A549 (cell line): ENCODE data around the gene CDH4. TPM values are rescaled to one million over a fixed set of nuclear protein-coding genes. Genes with fewer than 3 reads are reported as not detected.
A peak's percentile ranks its signal among the peaks of the same experiment; 100 is the strongest.

Experiments used
- ATAC-seq, 2 experiments: fragments of 200-7000 bp in 1 of 2; fragments of >200 bp in 1 of 2; cut with Nextera tagmentation in 1 of 2; cut with Tn5 transposase in 1 of 2; 3 replicates each; pipeline versions ENCODE4 v1.8.0 to v1.9.1; 2018 to 2020; ENCODE audit warnings: mild to moderate bottlenecking in 1 of 2, moderate library complexity in 1 of 2
- CTCF ChIA-PET: fragments of 300-600 bp; sonication (Branson Sonifier 250); formaldehyde crosslinking; extraction: SDS; loops from one replicate; lab custom pipeline; 2021; ENCODE audit warnings: antibody characterized with exemption, inconsistent platforms; lab: Yijun Ruan, JAX
- POLR2A ChIA-PET: fragments of 350-600 bp; formaldehyde crosslinking; extraction: SDS; loops from one replicate; lab custom pipeline; 2021; ENCODE audit warnings: antibody characterized with exemption, inconsistent platforms; lab: Yijun Ruan, JAX
- DNase-seq, 2 experiments: peaks; one replicate each; pipeline versions ENCODE4 v3.0.0 to v3.0.0-alpha.2; 2011 to 2016; ENCODE audit warnings: low read depth in 1 of 2, low spot score in 1 of 2
- FAIRE-seq: peaks from 2 replicates; lab custom pipeline; 2011; peaks lifted over from hg19 to GRCh38; lab: Jason Lieb, UNC
- H3K27ac ChIP-seq, 2 experiments: fragments of >200 bp; sonication (Bioruptor Twin); formaldehyde crosslinking; 3 replicates each; pipeline ENCODE4 v1.5.1; 2016 to 2017
- H3K4me1 ChIP-seq: fragments of >200 bp; sonication (Bioruptor Twin); formaldehyde crosslinking; 3 replicates; pipeline ENCODE4 v1.6.1; 2016
- H3K4me2 ChIP-seq: fragments of >200 bp; sonication (Bioruptor Twin); formaldehyde crosslinking; 3 replicates; pipeline ENCODE4 v1.6.1; 2016
- H3K4me3 ChIP-seq: fragments of >200 bp; sonication (Bioruptor Twin); formaldehyde crosslinking; 3 replicates; pipeline ENCODE4 v1.5.1; 2016
- H3K9me3 ChIP-seq: fragments of >200 bp; sonication (Bioruptor Twin); formaldehyde crosslinking; 3 replicates; pipeline ENCODE4 v1.6.1; 2016
- BCL3 ChIP-seq: fragments of >200 bp; sonication (Bioruptor Twin); formaldehyde crosslinking; IDR thresholded peaks from 3 replicates; pipeline ENCODE4 v1.6.1; 2016
- BHLHE40 ChIP-seq: IDR thresholded peaks from 2 replicates; pipeline ENCODE4 v1.6.1; 2012; ENCODE audit warnings: low read depth, low read length, inconsistent platforms
- CBX8 ChIP-seq: fragments of 200-600 bp; sonication (generic); IDR thresholded peaks from 2 replicates; pipeline ENCODE4 v1.6.1; 2016
- CEBPB ChIP-seq, 2 experiments: fragments of >200 bp in 1 of 2; sonication (Bioruptor Twin) in 1 of 2; formaldehyde crosslinking in 1 of 2; IDR thresholded peaks; 2 replicates each; pipeline ENCODE4 v1.6.1; 2012 to 2016
- CHD2 ChIP-seq: fragments of 150-350 bp; IDR thresholded peaks from 2 replicates; pipeline ENCODE4 v1.6.1; 2014; ENCODE audit warnings: low read length; ENCODE audit not compliant: partially characterized antibody
- CHD4 ChIP-seq: fragments of 200-600 bp; sonication (generic); IDR thresholded peaks from 2 replicates; pipeline ENCODE4 v1.6.1; 2016; ENCODE audit warnings: antibody characterized with exemption, mild to moderate bottlenecking, borderline replicate concordance
- CTCF ChIP-seq: fragments of >200 bp; sonication (Bioruptor Twin); formaldehyde crosslinking; IDR thresholded peaks from 3 replicates; pipeline ENCODE4 v1.5.1; 2016
- EHF ChIP-seq: fragments of 250-450 bp; sonication (Bioruptor Pico); IDR thresholded peaks from 2 replicates; pipeline ENCODE4 v1.5.0; 2020; ENCODE audit warnings: mild to moderate bottlenecking
- ELK1 ChIP-seq: fragments of 150-350 bp; IDR thresholded peaks from 2 replicates; pipeline ENCODE4 v1.6.1; 2014; ENCODE audit warnings: low read depth, mild to moderate bottlenecking, low read length
- EP300 ChIP-seq, 2 experiments: fragments of >200 bp; sonication (Bioruptor Twin); formaldehyde crosslinking; IDR thresholded peaks; 2 replicates in 1 of 2; 3 replicates in 1 of 2; pipeline ENCODE4 v1.6.1; 2016 to 2017
- ESRRA ChIP-seq: fragments of 150-350 bp; IDR thresholded peaks from 2 replicates; pipeline ENCODE4 v1.6.1; 2014; ENCODE audit warnings: mild to moderate bottlenecking, low read length, borderline replicate concordance
- FOXS1 ChIP-seq: fragments of 250-450 bp; sonication (Bioruptor Pico); IDR thresholded peaks from 2 replicates; pipeline ENCODE4 v1.5.0; 2020; ENCODE audit warnings: mild to moderate bottlenecking, moderate library complexity
- HDAC2 ChIP-seq: fragments of 200-600 bp; sonication (generic); IDR thresholded peaks from 2 replicates; pipeline ENCODE4 v1.6.1; 2016
- HMGXB4 ChIP-seq: fragments of 250-450 bp; sonication (Bioruptor Pico); IDR thresholded peaks from 2 replicates; pipeline ENCODE4 v1.5.0; 2021; ENCODE audit warnings: mild to moderate bottlenecking, moderate library complexity, borderline replicate concordance
- JUNB ChIP-seq: fragments of >200 bp; sonication (Bioruptor Twin); formaldehyde crosslinking; IDR thresholded peaks from 2 replicates; pipeline ENCODE4 v1.6.1; 2016
- KDM1A ChIP-seq: fragments of 200-600 bp; sonication (generic); IDR thresholded peaks from 2 replicates; pipeline ENCODE4 v1.6.1; 2016; ENCODE audit warnings: low read depth, mild to moderate bottlenecking
- KDM5A ChIP-seq: fragments of 200-600 bp; sonication (generic); IDR thresholded peaks from 2 replicates; pipeline ENCODE4 v1.6.1; 2016; ENCODE audit warnings: antibody characterized with exemption, mild to moderate bottlenecking
- MYC ChIP-seq: IDR thresholded peaks from 2 replicates; pipeline ENCODE4 v1.6.1; 2012; ENCODE audit warnings: mild to moderate bottlenecking, inconsistent platforms, low read length, improper control_type of control experiment, borderline replicate concordance
- NR3C1 ChIP-seq: fragments of >200 bp; sonication (Bioruptor Twin); formaldehyde crosslinking; IDR thresholded peaks from 3 replicates; pipeline ENCODE4 v1.6.1; 2017
- PBX3 ChIP-seq: IDR thresholded peaks from 2 replicates; pipeline ENCODE4 v1.6.1; 2012
- POLR2AphosphoS2 ChIP-seq: conservative IDR thresholded peaks from 2 replicates; pipeline ENCODE4 v1.6.1; 2012; ENCODE audit warnings: low read length, improper control_type of control experiment, inconsistent platforms
- RAD21 ChIP-seq, 2 experiments: fragments of >200 bp in 1 of 2; sonication (Bioruptor Twin) in 1 of 2; formaldehyde crosslinking in 1 of 2; IDR thresholded peaks in 1 of 2; conservative IDR thresholded peaks in 1 of 2; 2 replicates in 1 of 2; 3 replicates in 1 of 2; pipeline ENCODE4 v1.6.1; 2012 to 2018; ENCODE audit warnings: inconsistent platforms in 1 of 2
- RFX5 ChIP-seq: fragments of 450-650 bp; IDR thresholded peaks from 2 replicates; pipeline ENCODE4 v1.7.1; 2014; ENCODE audit warnings: antibody characterized with exemption, mild to moderate bottlenecking, moderate library complexity
- SREBF2 ChIP-seq: fragments of 450-650 bp; IDR thresholded peaks from 2 replicates; pipeline ENCODE4 v1.6.1; 2014; ENCODE audit warnings: mild to moderate bottlenecking, moderate library complexity
- TP53 ChIP-seq: fragments of 250-450 bp; sonication (Bioruptor Pico); IDR thresholded peaks from 2 replicates; pipeline ENCODE4 v1.5.0; 2021; ENCODE audit warnings: mild to moderate bottlenecking, moderate library complexity
- ZSCAN20 ChIP-seq: fragments of 250-450 bp; sonication (Bioruptor Pico); IDR thresholded peaks from 2 replicates; pipeline ENCODE4 v1.8.0; 2022; ENCODE audit warnings: mild to moderate bottlenecking, moderate library complexity
- WGBS: methylation state at CpG from one replicate; pipeline ENCODE4 v1.1.6; 2017; ENCODE audit errors: missing lambda C conversion rate; 5-methylcytosine and 5-hydroxymethylcytosine counted together
- polyA plus RNA-seq, 4 experiments: library from polyadenylated mRNA; depleted of rRNA in 3 of 4; stranded (reverse); fragments of >200 nt; fragmentation: RNase III in 1 of 4; extraction: RNeasy Plus Mini Kit Qiagen cat#74134 plus additional on column Dnase treatment in 1 of 4; gene quantifications; 2 replicates in 3 of 4; 3 replicates in 1 of 4; pipeline ENCODE4 v1.2.3, GENCODE V29; 2011 to 2017

The CDH4 gene
- polyA plus RNA-seq, 2 of the 4 experiments (the other 2 are of a cell fraction), result 3.4 to 10.3 TPM

GRCh38 chr20:61638802-61639585 lies 386.9 kb downstream of the CDH4 start:
- DNase-seq (no peak), ATAC-seq (peak; percentile 18 to 33; a peak in 2 of 6 replicates), FAIRE-seq (no peak)
- Histone ChIP-seq H3K4me1 (no peaks in the 10 kb centered on the region), H3K27ac (no peak overlapping the region), H3K4me2 (no peak overlapping the region), H3K9me3 (no peaks in the 10 kb centered on the region), H3K4me3 (no peak overlapping the region)
- TF ChIP-seq EP300 (IDR thresholded peaks at IDR 0.05) (no peak), BHLHE40 (no peak), CTCF (no peak), CBX8 (no peak), MYC (no peak)
- ChIA-PET POLR2A (no interaction called here), CTCF (no interaction called here)
- 72% methylated on average over 17 of the region's 17 CpGs for WGBS

GRCh38 chr20:61640131-61640870 lies 388.2 kb downstream of the CDH4 start:
- H3K9me3 ChIP-seq, result no peaks in the 10 kb centered on the region
- no peak for TF ChIP-seq BCL3
- TF ChIP-seq TP53 (CRISPR knock-in tag), result no peak
- no peak for TF ChIP-seq KDM1A
- TF ChIP-seq RFX5, result no peak
- no peak for TF ChIP-seq PBX3
- TF ChIP-seq RAD21 (conservative IDR thresholded peaks at IDR 0.05 in 1 of 2, IDR thresholded peaks at IDR 0.05 in 1 of 2), result no peak
- TF ChIP-seq EHF (CRISPR knock-in tag), result no peak
- no peak for TF ChIP-seq HDAC2
- TF ChIP-seq ESRRA, result no peak
- no peak for TF ChIP-seq POLR2AphosphoS2
- no peak for TF ChIP-seq CHD4
- TF ChIP-seq CBX8, result no peak
- no peak for TF ChIP-seq KDM5A
- TF ChIP-seq MYC, result no peak
- TF ChIP-seq CEBPB (IDR thresholded peaks at IDR 0.05), result no peak
- no peak for TF ChIP-seq ZSCAN20
- 75% methylated on average over 23 of the region's 23 CpGs for WGBS
- no peak overlapping the region for H3K27ac ChIP-seq
- DNase-seq (no peak), FAIRE-seq (no peak), ATAC-seq (no peak)
- no peaks in the 10 kb centered on the region for H3K4me1 ChIP-seq
- POLR2A ChIA-PET, result no interaction called here
- no peak overlapping the region for H3K4me2 ChIP-seq
- H3K4me3 ChIP-seq, result no peak overlapping the region
- CTCF ChIA-PET, result no interaction called here

GRCh38 chr20:61640871-61641245 lies 388.8 kb downstream of the CDH4 start:
- H3K9me3 ChIP-seq, result no peaks in the 10 kb centered on the region
- ATAC-seq (no peak), DNase-seq (no peak), FAIRE-seq (no peak)
- no peaks in the 10 kb centered on the region for H3K4me1 ChIP-seq
- 65% methylated on average over 9 of the region's 11 CpGs for WGBS
- H3K4me2 ChIP-seq, result no peak overlapping the region
- no peak for TF ChIP-seq HDAC2
- no peak for TF ChIP-seq SREBF2
- TF ChIP-seq FOXS1, result no peak
- no peak for TF ChIP-seq JUNB
- no peak for TF ChIP-seq HMGXB4
- TF ChIP-seq CHD2, result no peak
- no peak for TF ChIP-seq NR3C1
- TF ChIP-seq ELK1, result no peak
- H3K4me3 ChIP-seq, result no peak overlapping the region
- no peak overlapping the region for H3K27ac ChIP-seq
- POLR2A ChIA-PET, result no interaction called here
- CTCF ChIA-PET, result no interaction called here
